Prostate gland (tissue), 2 donors: ENCODE measurements around the gene IRS2. TPM values are rescaled to one million over a fixed set of nuclear protein-coding genes. Genes with fewer than 3 reads are reported as not detected.

Experiments used
- DNase-seq: peaks from one replicate; pipeline ENCODE4 v3.0.0-alpha.2; 2019; ENCODE audit warnings: low spot score
- H3K27ac ChIP-seq, 2 donors: fragments of 200-600 bp; sonication (generic); 2 replicates each; pipeline ENCODE4 v1.5.1; 2017 to 2019
- H3K27me3 ChIP-seq: fragments of 200-600 bp; sonication (generic); replicated peaks from 2 replicates; pipeline ENCODE4 v1.5.1; 2019; ENCODE audit not compliant: insufficient read depth
- H3K36me3 ChIP-seq, 2 donors: fragments of 200-600 bp; sonication (generic); 1 replicate in 1 of 2; 2 replicates in 1 of 2; pipeline versions ENCODE4 v1.5.1 to v1.8.1; 2017 to 2019
- H3K4me1 ChIP-seq: fragments of 200-600 bp; sonication (generic); replicated peaks from 2 replicates; pipeline ENCODE4 v1.5.1; 2019
- H3K4me3 ChIP-seq, 2 donors: fragments of 200-600 bp; sonication (generic); 2 replicates each; pipeline ENCODE4 v1.5.1; 2017 to 2019
- H3K9me3 ChIP-seq: fragments of 200-600 bp; sonication (generic); 2 replicates; pipeline ENCODE4 v1.5.1; 2017
- CTCF ChIP-seq, 4 experiments: fragments of 200-600 bp in 2 of 4; fragments of 450-650 bp in 2 of 4; sonication (generic) in 2 of 4; IDR thresholded peaks; 1 replicate in 3 of 4; 2 replicates in 1 of 4; pipeline ENCODE4 v1.5.1; 2016 to 2019; ENCODE audit warnings: antibody characterized with exemption in 4 of 4, mild to moderate bottlenecking in 2 of 4, moderate library complexity in 2 of 4
- POLR2A ChIP-seq: fragments of 450-650 bp; IDR thresholded peaks from one replicate; pipeline ENCODE4 v1.6.1; 2016; ENCODE audit warnings: antibody characterized with exemption, mild to moderate bottlenecking
- POLR2AphosphoS5 ChIP-seq: sonication (generic); formaldehyde crosslinking; IDR thresholded peaks from one replicate; pipeline ENCODE4 v1.6.1; 2017; ENCODE audit warnings: antibody characterized with exemption
- WGBS: methylation state at CpG from one replicate; pipeline ENCODE4 v1.1.5; 2018; 5-methylcytosine and 5-hydroxymethylcytosine counted together
- intact Hi-C: fragments of 100-400 bp; cut with DNase I; formaldehyde crosslinking; loops from one replicate; pipeline ENCODE4 v1.14.2; 2022
- total RNA-seq, 2 donors: library from RNA; depleted of rRNA; stranded (reverse); fragments of >200 nt; gene quantifications; one replicate each; pipeline ENCODE4 v1.1.0, GENCODE V29; 2016

IRS2 gene
- total RNA-seq, 2 donors from 2014 or later, result 43.5 to 54.8 TPM

- 26% methylated on average over 3 of the region's 3 CpGs for WGBS
- Histone ChIP-seq H3K9me3 (no peaks in the 10 kb centered on the region), H3K27ac (no peak overlapping the region), H3K27me3 (no peaks in the 10 kb centered on the region), H3K36me3 (no peaks in the 10 kb centered on the region), H3K4me3 (no peak overlapping the region), H3K4me1 (no peaks in the 10 kb centered on the region)
- TF ChIP-seq CTCF (IDR thresholded peaks at IDR 0.05) (no peak), POLR2A (no peak), POLR2AphosphoS5 (no peak)
- intact Hi-C loops, result no loop called here
- DNase-seq, result no peak
These were observed 34.7 kb upstream of the IRS2 start for GRCh38 chr13:109821103-109821502.

- no peak overlapping the region for H3K27ac ChIP-seq
- no peaks in the 10 kb centered on the region for H3K9me3 ChIP-seq
- H3K27me3 ChIP-seq, result no peaks in the 10 kb centered on the region
- no peak overlapping the region for H3K4me3 ChIP-seq
- intact Hi-C loops, result no loop called here
- 74% methylated on average over 6 of the region's 6 CpGs for WGBS
- no peaks in the 10 kb centered on the region for H3K4me1 ChIP-seq
- DNase-seq, result no peak
- no peak for TF ChIP-seq CTCF (IDR thresholded peaks at IDR 0.05)
- TF ChIP-seq POLR2A, result no peak
- TF ChIP-seq POLR2AphosphoS5, result no peak
- H3K36me3 ChIP-seq, result no peaks in the 10 kb centered on the region
These were observed 33.5 kb upstream of the IRS2 start for GRCh38 chr13:109819874-109820273.

GRCh38 chr13:109818886-109819285 lies 32.5 kb upstream of the IRS2 start:
- no peak for DNase-seq
- 88% methylated on average over 5 of the region's 5 CpGs for WGBS
- Histone ChIP-seq H3K27ac (no peak overlapping the region), H3K27me3 (no peaks in the 10 kb centered on the region), H3K36me3 (no peaks in the 10 kb centered on the region), H3K4me1 (no peaks in the 10 kb centered on the region), H3K4me3 (no peak overlapping the region), H3K9me3 (no peaks in the 10 kb centered on the region)
- intact Hi-C loops, result no loop called here
- TF ChIP-seq POLR2A (no peak), POLR2AphosphoS5 (no peak), CTCF (IDR thresholded peaks at IDR 0.05) (no peak)

- Histone ChIP-seq H3K9me3 (no peaks in the 10 kb centered on the region), H3K36me3 (no peaks in the 10 kb centered on the region), H3K4me3 (no peak overlapping the region), H3K4me1 (no peaks in the 10 kb centered on the region), H3K27me3 (no peaks in the 10 kb centered on the region), H3K27ac (no peak overlapping the region)
- no peak for DNase-seq
- intact Hi-C loops, result no loop called here
- TF ChIP-seq CTCF (IDR thresholded peaks at IDR 0.05) (no peak), POLR2A (no peak), POLR2AphosphoS5 (no peak)
- 46% methylated on average over 9 of the region's 9 CpGs for WGBS
These were observed 31.5 kb upstream of the IRS2 start for GRCh38 chr13:109817591-109818535.

GRCh38 chr13:109816808-109817203 lies 30.4 kb upstream of the IRS2 start:
- intact Hi-C loops, result no loop called here
- WGBS, result 66% methylated on average over 4 of the region's 4 CpGs
- Histone ChIP-seq H3K4me1 (no peaks in the 10 kb centered on the region), H3K36me3 (no peaks in the 10 kb centered on the region), H3K27me3 (no peaks in the 10 kb centered on the region), H3K4me3 (no peak overlapping the region), H3K27ac (no peak overlapping the region), H3K9me3 (no peaks in the 10 kb centered on the region)
- TF ChIP-seq CTCF (IDR thresholded peaks at IDR 0.05), result no peak
- TF ChIP-seq POLR2AphosphoS5, result no peak
- TF ChIP-seq POLR2A, result no peak
- no peak for DNase-seq
